NCI-H345 treated with DMSO at 0.1 percent for 48 hours (cell line): ENCODE measurements around the gene CBR3.

Experiments used
- DNase-seq: peaks from one replicate; lab custom pipeline; 2025; ENCODE audit not compliant: unreplicated experiment; lab: John Stamatoyannopoulos, UW

Gene CBR3

GRCh38 chr21:36149788-36150711 lies 15.2 kb downstream of the CBR3 start:
- DNase-seq: no peak

GRCh38 chr21:36155603-36156338 lies 20.9 kb downstream of the CBR3 start:
- DNase-seq: peak; percentile 33

DNA sequence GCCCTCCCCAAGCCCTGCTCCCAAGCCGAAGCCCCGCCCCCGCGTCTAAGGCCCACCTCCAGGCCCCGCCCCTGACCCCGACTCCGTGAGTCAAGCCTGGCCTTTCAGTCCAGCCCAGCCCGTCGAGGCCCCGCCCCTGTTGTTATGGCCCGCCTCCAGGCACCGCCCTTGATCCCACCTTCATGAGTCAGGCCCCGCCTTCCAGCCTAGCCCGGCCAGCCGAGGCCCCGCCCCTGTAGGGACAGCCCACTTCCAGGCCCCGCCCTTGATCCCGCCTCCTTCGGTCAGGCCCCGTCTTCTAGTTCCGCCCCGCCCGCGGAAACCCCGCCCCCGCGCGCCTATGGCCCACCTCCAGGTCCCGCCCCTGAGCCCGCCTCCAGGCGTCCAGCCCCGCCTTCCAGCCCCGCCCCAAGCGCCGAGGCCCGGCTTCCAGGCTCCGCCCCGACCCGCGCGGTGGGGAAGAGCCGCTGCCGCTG lies 21.5 kb downstream of the CBR3 start:
- peak; percentile 97 for DNase-seq

- peak; percentile 56 for DNase-seq
These were observed 22.2 kb downstream of the CBR3 start, which contains the start of gene DOP1B for GRCh38 chr21:36156815-36157670. DOP1B (plus strand) TSS chr21:36156824; CDS start chr21:36164734, 7,910 bp downstream.

GRCh38 chr21:36159356-36159921 lies 24.6 kb downstream of the CBR3 start:
- DNase-seq: no peak

DNA sequence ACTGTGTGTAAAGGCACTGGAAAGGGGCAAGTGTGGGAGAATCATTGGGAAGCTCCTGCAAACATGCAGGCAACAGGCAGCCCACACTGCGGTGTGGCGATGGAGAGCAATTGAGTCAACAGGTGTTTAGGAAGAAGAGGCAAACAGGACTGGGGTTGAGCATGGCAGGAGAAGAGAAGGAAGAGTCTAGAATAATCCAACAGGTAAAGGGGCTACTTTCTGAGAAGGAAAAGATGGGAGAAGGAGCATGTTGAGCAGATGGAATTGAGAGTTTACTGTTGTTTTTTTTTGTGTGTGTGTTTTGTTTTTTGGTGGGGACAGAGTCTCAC lies 25.9 kb downstream of the CBR3 start:
- no peak for DNase-seq

GRCh38 chr21:36162631-36163030 lies 27.8 kb downstream of the CBR3 start:
- DNase-seq: no peak

DNA sequence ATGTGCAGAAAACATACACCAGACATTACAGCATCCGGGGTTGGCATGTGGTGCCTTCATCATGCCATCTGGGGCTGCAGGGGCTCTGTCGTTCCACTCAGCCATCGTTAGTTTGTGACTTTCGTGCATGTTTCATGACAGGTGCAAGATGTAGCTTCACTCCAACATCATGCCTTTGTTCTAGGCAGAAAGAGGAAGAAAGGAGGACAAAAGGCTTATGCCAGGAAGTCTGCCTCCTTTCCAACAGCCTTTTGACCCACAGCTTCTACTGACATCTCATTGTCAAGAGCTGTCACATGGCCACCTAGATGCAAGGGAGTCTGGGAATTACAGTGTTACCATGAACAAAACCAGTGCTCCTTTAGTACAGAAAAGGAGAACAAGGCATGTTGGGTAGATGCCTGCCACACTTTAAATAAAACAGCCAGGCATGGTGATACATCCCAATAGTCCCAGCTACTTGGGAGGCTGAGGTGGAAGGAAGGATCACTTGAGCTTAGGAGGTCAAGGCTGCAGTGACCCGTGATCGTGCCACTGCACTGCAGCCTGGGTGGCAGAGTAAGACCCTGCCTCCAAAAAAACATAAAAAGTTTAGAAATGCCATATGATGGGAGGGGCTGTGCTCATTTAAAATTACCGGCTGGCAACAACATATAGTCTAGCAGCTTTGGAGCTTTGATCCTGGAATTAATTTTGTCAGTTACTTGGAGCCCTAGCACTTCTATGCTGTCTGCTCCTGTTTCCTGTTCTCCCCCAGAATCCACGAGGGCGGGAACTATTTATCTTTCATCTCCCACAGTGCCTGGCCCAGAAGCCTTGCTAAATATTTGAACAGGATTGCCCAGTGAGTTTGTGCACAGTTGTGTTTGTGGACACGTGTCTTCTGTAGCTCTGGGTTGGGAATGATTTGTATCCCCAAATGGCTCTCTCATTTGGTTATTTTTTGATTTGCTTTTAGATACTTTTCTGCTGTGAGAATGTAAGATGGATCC lies 29.2 kb downstream of the CBR3 start:
- DNase-seq: peak; percentile 38

GRCh38 chr21:36165356-36165755 lies 30.5 kb downstream of the CBR3 start:
- DNase-seq: no peak

DNA sequence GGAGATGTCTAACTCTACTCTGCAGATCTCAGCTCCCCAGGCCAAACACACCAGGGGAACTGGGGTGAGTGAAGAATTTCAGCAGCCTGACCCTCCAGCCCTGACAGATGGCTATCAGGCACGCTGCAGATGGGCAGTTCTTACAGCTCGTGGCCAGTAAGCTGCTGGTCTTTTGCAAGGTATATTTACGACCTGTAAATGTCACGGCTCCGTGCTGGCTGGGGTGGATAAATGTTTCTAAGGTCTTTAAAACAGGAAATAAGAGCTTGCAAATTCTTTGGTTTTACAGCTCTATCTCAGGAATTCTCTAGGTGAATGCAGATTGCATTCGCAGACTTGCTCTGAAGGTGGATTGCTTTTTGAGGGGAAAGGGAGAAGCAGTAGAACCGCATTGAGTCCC lies 31.8 kb downstream of the CBR3 start:
- no peak for DNase-seq

DNA sequence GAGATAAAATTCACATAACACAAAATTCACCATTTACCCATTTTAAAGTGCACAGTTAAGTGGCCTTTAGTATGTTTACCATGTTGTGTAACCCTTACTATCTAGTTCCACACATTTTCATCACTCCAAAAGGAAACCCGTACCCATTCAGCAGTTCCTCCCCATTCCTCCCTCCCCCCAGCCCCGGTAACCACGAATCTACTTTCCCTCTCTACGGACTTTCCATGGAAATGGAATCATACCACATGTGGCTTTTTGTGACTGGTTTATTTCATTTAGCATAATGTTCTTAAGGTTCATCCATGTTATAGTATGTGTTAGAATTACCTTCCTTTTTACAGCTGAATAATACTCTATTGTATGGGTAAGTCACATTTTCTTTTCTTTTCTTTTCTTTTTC lies 32.7 kb downstream of the CBR3 start:
- DNase-seq: no peak

- no peak for DNase-seq
These were observed 34.7 kb downstream of the CBR3 start for GRCh38 chr21:36169470-36170128.

DNA sequence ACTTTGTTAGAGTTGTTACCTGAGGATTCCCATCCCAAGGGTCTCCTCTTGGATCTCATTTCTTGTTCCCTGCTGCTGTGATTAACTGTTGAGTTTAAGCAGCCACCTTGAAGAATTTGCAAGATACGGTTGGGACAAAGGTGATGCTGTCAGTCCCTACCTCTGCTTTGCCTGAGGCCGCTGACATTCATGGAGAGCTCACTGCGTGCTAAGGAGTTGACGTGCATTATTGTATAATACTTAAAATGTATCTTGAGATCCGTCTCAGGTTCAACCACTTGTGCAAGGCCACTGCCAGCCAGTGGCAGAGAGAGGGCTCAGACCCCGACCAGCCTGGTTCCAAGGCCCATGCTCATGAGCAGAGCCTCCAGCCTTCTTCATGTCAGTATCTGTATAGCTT lies 35.9 kb downstream of the CBR3 start:
- no peak for DNase-seq

- DNase-seq: no peak
These were observed 36.5 kb downstream of the CBR3 start for GRCh38 chr21:36171336-36171735.

- DNase-seq: no peak
These were observed 37.0 kb downstream of the CBR3 start for GRCh38 chr21:36171741-36172331.

DNA sequence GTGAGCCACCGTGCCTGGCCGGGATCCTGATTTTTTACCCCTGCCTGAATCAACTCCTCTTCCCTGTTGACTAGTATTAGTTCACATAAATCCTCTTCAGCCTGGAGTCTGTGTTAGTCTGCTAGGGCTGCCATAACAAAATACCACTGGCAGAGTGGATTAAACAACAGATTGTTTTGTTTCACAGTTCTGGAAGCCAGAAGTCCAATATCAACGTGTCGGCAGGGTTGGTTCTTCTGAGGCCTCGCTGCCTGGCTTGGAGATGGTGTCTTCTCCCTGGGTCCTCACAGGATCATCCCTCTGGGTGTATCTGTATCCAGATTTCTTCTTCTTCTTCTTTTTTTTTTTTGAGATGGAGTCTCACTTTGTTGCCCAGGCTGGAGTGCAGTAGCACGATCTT lies 39.9 kb downstream of the CBR3 start:
- DNase-seq: no peak

- no peak for DNase-seq
These were observed 41.1 kb downstream of the CBR3 start for GRCh38 chr21:36175771-36176565.

DNA sequence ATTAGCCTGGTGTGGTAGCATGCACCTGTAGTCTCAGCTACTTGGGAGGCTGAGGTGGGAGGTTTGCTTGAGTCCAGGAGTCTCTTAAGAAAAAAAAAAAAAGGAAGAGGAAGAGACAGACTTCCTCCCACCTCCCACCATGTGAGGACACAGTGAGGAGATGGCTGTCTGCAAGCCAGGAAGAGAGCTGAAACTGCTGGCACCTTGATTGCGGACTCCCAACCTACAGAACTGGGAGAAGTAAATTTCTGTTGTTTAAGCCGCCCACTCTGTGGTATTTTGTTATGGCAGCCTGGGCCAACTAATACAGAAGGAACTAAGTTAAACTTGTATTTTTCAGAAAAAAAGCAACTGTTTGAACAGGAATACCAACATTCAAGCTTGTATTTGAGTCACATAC lies 43.5 kb downstream of the CBR3 start:
- no peak for DNase-seq
